Measurements from ENCODE around the gene NKX2-1.
"Not testable (repeated sequence)": the region's sequence is repeated elsewhere in the genome, so short reads cannot be mapped to it uniquely, and the experiment has no call there.

Gene NKX2-1

DNA sequence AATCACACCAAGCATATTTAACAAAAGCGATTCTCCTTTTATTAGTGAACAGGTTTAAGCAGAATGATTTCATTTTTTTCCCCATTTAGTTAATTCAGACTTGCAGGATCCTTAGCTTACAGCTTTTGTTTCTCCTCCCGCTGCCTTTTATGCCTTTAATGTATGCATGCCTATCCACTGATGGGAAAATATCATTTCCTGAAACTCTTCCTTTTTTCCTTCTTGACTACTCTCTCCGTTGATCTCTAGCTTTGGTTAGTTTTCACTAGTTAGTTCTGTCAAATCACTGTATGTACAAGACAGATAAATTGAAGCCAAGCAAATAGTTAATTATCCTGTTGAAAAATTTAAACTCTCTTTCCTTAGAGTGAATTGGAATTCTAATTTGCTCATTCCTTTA lies 26.3 kb downstream of the NKX2-1 start:
- no peak for TF ChIP-seq CTCF (IDR thresholded peaks at IDR 0.05; ENCODE audit: insufficient read depth, low read length, poor library complexity, severe bottlenecking)
- no peak for DNase-seq (ENCODE audit: extremely low read depth, insufficient read length)
- no peaks in the 10 kb centered on the region; the same call in 1 of the 2 replicates for H3K27me3 ChIP-seq (replicated peaks; ENCODE audit: control insufficient read depth, insufficient read depth, low read length)

GRCh38 chr14:36485773-36486172 lies 34.3 kb downstream of the NKX2-1 start:
- H3K36me3 ChIP-seq (ENCODE audit: control insufficient read depth, insufficient read depth, low read length) = no peaks in the 10 kb centered on the region
- no peak overlapping the region for H3K4me3 ChIP-seq (replicated peaks; ENCODE audit: low read depth, low read length)
- DNase-seq (ENCODE audit: extremely low read depth, insufficient read length) = no peak
- no peaks in the 10 kb centered on the region for H3K27me3 ChIP-seq (replicated peaks; ENCODE audit: control insufficient read depth, insufficient read depth, low read length)
- no peak for TF ChIP-seq CTCF (IDR thresholded peaks at IDR 0.05; ENCODE audit: insufficient read depth, low read length, poor library complexity, severe bottlenecking)

More for the DNA sequence above, 26.3 kb downstream of the NKX2-1 start:
- no peak overlapping the region for H3K4me3 ChIP-seq (replicated peaks; ENCODE audit: low read depth, low read length)
- no peaks in the 10 kb centered on the region for H3K36me3 ChIP-seq (ENCODE audit: control insufficient read depth, insufficient read depth, low read length)

GRCh38 chr14:36479344-36479743 lies 40.7 kb downstream of the NKX2-1 start:
- H3K27me3 ChIP-seq (replicated peaks; ENCODE audit: control insufficient read depth, insufficient read depth, low read length) = no peaks in the 10 kb centered on the region
- no peaks in the 10 kb centered on the region for H3K36me3 ChIP-seq (ENCODE audit: control insufficient read depth, insufficient read depth, low read length)
- no peak overlapping the region for H3K4me3 ChIP-seq (replicated peaks; ENCODE audit: low read depth, low read length)
- no peak for TF ChIP-seq CTCF (IDR thresholded peaks at IDR 0.05; ENCODE audit: insufficient read depth, low read length, poor library complexity, severe bottlenecking)
- DNase-seq (ENCODE audit: extremely low read depth, insufficient read length) = no peak

DNA sequence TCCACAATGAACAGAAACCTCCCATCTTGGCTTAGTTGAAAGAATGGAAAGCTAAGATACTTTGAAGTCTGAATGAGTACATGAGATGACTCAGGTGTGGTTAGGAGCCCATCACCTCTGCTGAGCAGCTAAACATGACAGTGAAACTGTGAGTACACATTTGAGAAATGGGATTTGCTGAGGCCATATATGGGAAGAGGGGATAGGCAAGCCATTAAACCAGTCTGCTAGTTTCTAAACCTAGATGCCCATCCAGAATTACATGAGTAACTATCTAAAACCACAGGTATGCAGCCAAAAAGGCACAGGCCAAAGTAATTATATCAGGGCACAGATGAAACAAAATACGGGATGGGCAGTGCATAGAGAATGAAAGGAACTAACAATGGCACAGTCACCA lies 41.2 kb downstream of the NKX2-1 start:
- Histone ChIP-seq H3K4me3 (replicated peaks; ENCODE audit: low read depth, low read length) (no peak overlapping the region), H3K27me3 (replicated peaks; ENCODE audit: control insufficient read depth, insufficient read depth, low read length) (no peaks in the 10 kb centered on the region), H3K36me3 (ENCODE audit: control insufficient read depth, insufficient read depth, low read length) (no peaks in the 10 kb centered on the region)
- no peak for DNase-seq (ENCODE audit: extremely low read depth, insufficient read length)
- no peak for TF ChIP-seq CTCF (IDR thresholded peaks at IDR 0.05; ENCODE audit: insufficient read depth, low read length, poor library complexity, severe bottlenecking)

DNA sequence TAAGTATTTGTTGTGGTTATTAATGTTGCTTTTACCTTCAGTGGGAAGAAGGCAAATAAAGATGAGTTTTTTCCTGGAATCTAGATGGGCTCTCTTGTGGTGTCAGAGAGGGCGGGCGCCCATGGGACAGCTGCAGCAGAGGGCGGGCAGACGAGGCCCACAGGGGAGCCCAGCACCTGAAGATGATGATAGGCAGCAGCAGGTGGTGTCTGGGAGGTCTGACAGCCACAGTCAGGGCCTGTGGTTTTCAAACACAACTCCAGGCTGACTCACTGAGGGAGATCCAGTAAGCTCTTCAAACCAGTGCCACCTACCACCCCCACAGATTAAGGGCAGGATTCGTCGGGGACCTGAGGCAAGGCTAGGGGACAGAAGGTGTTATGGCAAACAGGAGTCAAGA lies 42.8 kb downstream of the NKX2-1 start:
- Histone ChIP-seq H3K4me3 (replicated peaks; ENCODE audit: low read depth, low read length) (no peak overlapping the region), H3K27me3 (replicated peaks; ENCODE audit: control insufficient read depth, insufficient read depth, low read length) (no peaks in the 10 kb centered on the region), H3K36me3 (ENCODE audit: control insufficient read depth, insufficient read depth, low read length) (no peaks in the 10 kb centered on the region)
- DNase-seq (ENCODE audit: extremely low read depth, insufficient read length) = no peak
- no peak for TF ChIP-seq CTCF (IDR thresholded peaks at IDR 0.05; ENCODE audit: insufficient read depth, low read length, poor library complexity, severe bottlenecking)

DNA sequence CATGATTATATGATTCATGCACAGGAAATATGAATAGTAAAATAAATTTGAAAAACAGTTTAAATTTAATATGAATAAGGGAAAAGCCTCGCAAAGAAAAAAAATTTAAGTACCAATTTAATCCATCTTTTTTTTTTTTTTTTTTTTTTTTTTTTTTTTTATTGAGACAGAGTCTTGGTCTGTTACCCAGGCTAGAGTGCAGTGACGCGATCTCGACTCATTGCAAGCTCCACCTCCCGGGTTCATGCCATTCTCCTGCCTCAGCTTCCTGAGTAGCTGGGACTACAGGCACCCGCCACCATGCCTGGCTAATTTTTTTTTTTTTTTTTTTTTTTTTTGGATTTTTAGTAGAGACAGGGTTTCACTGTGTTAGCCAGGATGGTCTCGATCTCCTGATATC lies 44.0 kb downstream of the NKX2-1 start:
- not testable (repeated sequence) for H3K4me3 ChIP-seq (replicated peaks; ENCODE audit: low read depth, low read length); H3K36me3 ChIP-seq (ENCODE audit: control insufficient read depth, insufficient read depth, low read length); DNase-seq (ENCODE audit: extremely low read depth, insufficient read length); H3K27me3 ChIP-seq (replicated peaks; ENCODE audit: control insufficient read depth, insufficient read depth, low read length)

Data from GM06990 (cell line).